ENCODE measurements around the gene PARP16.

- TF ChIP-seq POLR2A (IDR thresholded peaks at IDR 0.05) (no peak), CTCF (IDR thresholded peaks at IDR 0.05) (no peak)
These were observed 9.7 kb downstream of the PARP16 start for GRCh38 chr15:65277015-65277414.

All from Peyer's patch (tissue), 4 donors.